B cell (primary cell): ENCODE measurements around the gene SLC9A9. TPM values are rescaled to one million over a fixed set of nuclear protein-coding genes. Genes with fewer than 3 reads are reported as not detected.

Experiments used
- ATAC-seq: fragments of 200-7000 bp; cut with Tn5 transposase; one replicate; pipeline ENCODE4 v1.10.0; 2021; ENCODE audit warnings: low read depth, mild to moderate bottlenecking, moderate number of reproducible peaks, moderate library complexity
- CTCF ChIA-PET: fragments of 350-600 bp; sonication (Branson Sonifier 250); formaldehyde crosslinking; loops from one replicate; lab custom pipeline; 2021; ENCODE audit warnings: antibody characterized with exemption, inconsistent platforms; lab: Charles Lee
- POLR2A ChIA-PET: fragments of 350-600 bp; sonication (Branson Sonifier 250); formaldehyde crosslinking; loops from one replicate; lab custom pipeline; 2021; ENCODE audit warnings: antibody characterized with exemption; lab: Charles Lee
- DNase-seq: peaks from one replicate; pipeline ENCODE4 v3.0.0; 2013
- H2AFZ ChIP-seq: 2 replicates; pipeline ENCODE4 v1.6.1; 2012; ENCODE audit warnings: mild to moderate bottlenecking, low read depth, low read length; ENCODE audit not compliant: insufficient read depth, poor library complexity, severe bottlenecking
- H3K27ac ChIP-seq, 2 donors: 1 replicate in 1 of 2; 2 replicates in 1 of 2; pipeline ENCODE4 v1.5.1; 2012 to 2013; ENCODE audit warnings: low read length in 2 of 2, mild to moderate bottlenecking in 2 of 2, moderate library complexity in 1 of 2
- H3K27me3 ChIP-seq, 4 experiments: fragments of 200-600 bp in 1 of 4; sonication (generic) in 1 of 4; replicated peaks in 1 of 4; 1 replicate in 2 of 4; 2 replicates in 2 of 4; pipeline versions ENCODE4 v1.6.1 to v1.7.0; 2013 to 2016; ENCODE audit warnings: low read length in 3 of 4, mild to moderate bottlenecking in 2 of 4, mixed read lengths in 1 of 4, moderate library complexity in 1 of 4; ENCODE audit not compliant: insufficient read depth in 4 of 4, control insufficient read depth in 3 of 4; ENCODE audit errors: control extremely low read depth in 1 of 4
- H3K36me3 ChIP-seq, 2 experiments: replicated peaks in 1 of 2; 1 replicate in 1 of 2; 2 replicates in 1 of 2; pipeline versions ENCODE4 v1.6.1 to v1.7.1; 2013; ENCODE audit warnings: low read length in 1 of 2; ENCODE audit not compliant: insufficient read depth in 2 of 2, control insufficient read depth in 1 of 2; ENCODE audit errors: control extremely low read depth in 1 of 2, extremely low read depth in 1 of 2
- H3K4me1 ChIP-seq, 2 donors: fragments of 200-600 bp in 1 of 2; sonication (generic) in 1 of 2; 1 replicate in 1 of 2; 2 replicates in 1 of 2; pipeline versions ENCODE4 v1.5.1 to v1.6.1; 2013 to 2017; ENCODE audit warnings: low read length in 2 of 2; ENCODE audit not compliant: control insufficient read depth in 2 of 2, insufficient read depth in 2 of 2
- H3K4me2 ChIP-seq: replicated peaks from 2 replicates; pipeline ENCODE3; 2012; ENCODE audit warnings: mild to moderate bottlenecking, low read depth, low read length; ENCODE audit not compliant: poor library complexity, severe bottlenecking
- H3K4me3 ChIP-seq, 5 experiments: fragments of 200-600 bp in 1 of 5; sonication (generic) in 1 of 5; 1 replicate in 3 of 5; 2 replicates in 2 of 5; pipeline versions ENCODE4 v1.5.1 to v1.7.0; 2011 to 2016; ENCODE audit warnings: low read length in 4 of 5, mild to moderate bottlenecking in 4 of 5, low read depth in 2 of 5, control low read depth in 1 of 5, moderate library complexity in 1 of 5; ENCODE audit not compliant: insufficient read depth in 1 of 5; ENCODE audit errors: control extremely low read depth in 1 of 5, extremely low read depth in 1 of 5
- H3K79me2 ChIP-seq: fragments of 200-600 bp; sonication (generic); one replicate; pipeline ENCODE4 v1.6.0; 2016; ENCODE audit warnings: low read length; ENCODE audit not compliant: control insufficient read depth, insufficient read depth
- H3K9ac ChIP-seq: fragments of 200-600 bp; sonication (generic); 2 replicates; pipeline ENCODE4 v1.6.1; 2017; ENCODE audit warnings: mild to moderate bottlenecking, low read length, moderate library complexity
- H3K9me3 ChIP-seq, 3 donors: one replicate each; pipeline versions ENCODE4 v1.6.1 to v1.7.1; 2013; ENCODE audit warnings: low read length in 2 of 3; ENCODE audit not compliant: control insufficient read depth in 2 of 3, insufficient read depth in 1 of 3; ENCODE audit errors: control extremely low read depth in 1 of 3
- H4K20me1 ChIP-seq: 2 replicates; pipeline ENCODE4 v1.6.0; 2012; ENCODE audit warnings: mild to moderate bottlenecking, low read length; ENCODE audit not compliant: insufficient read depth, control insufficient read depth, poor library complexity, severe bottlenecking
- H3K27ac Mint-ChIP-seq: one replicate; pipeline ENCODE4 v1.8.0; 2021; ENCODE audit warnings: mixed read lengths
- H3K27me3 Mint-ChIP-seq: one replicate; pipeline ENCODE4 v1.8.0; 2021; ENCODE audit warnings: mixed read lengths
- H3K4me1 Mint-ChIP-seq: one replicate; pipeline ENCODE4 v1.8.0; 2021; ENCODE audit warnings: mixed read lengths
- H3K4me3 Mint-ChIP-seq: one replicate; pipeline ENCODE4 v1.8.0; 2021; ENCODE audit warnings: mixed read lengths
- H3K9me3 Mint-ChIP-seq: one replicate; pipeline ENCODE4 v1.8.0; 2022; ENCODE audit warnings: mixed read lengths; ENCODE audit not compliant: insufficient read depth
- CTCF ChIP-seq: fragments of 200-600 bp; IDR thresholded peaks from one replicate; pipeline ENCODE4 v1.8.0; 2022; ENCODE audit warnings: antibody characterized with exemption, mild to moderate bottlenecking
- EZH2 ChIP-seq: IDR thresholded peaks from 2 replicates; pipeline ENCODE4 v1.6.1; 2012; ENCODE audit warnings: borderline replicate concordance, low read depth, mild to moderate bottlenecking, moderate library complexity, low read length; ENCODE audit not compliant: insufficient read depth, poor library complexity, severe bottlenecking
- WGBS: methylation state at CpG from one replicate; pipeline ENCODE4 v1.1.5; 2013; ENCODE audit warnings: missing lambda C conversion rate; ENCODE audit not compliant: insufficient coverage; 5-methylcytosine and 5-hydroxymethylcytosine counted together
- intact Hi-C: fragments of 100-400 bp; cut with micrococcal nuclease; formaldehyde crosslinking; loops from one replicate; pipeline ENCODE4 v1.10.0; 2022
- polyA plus RNA-seq: library from polyadenylated mRNA; depleted of rRNA; stranded (reverse); fragments of >200 nt; gene quantifications from 2 replicates; pipeline ENCODE4 v1.2.3, GENCODE V29; 2012
- total RNA-seq, 2 donors: library from RNA; stranded (reverse); fragments of 120-200 nt in 1 of 2; gene quantifications; 1 replicate in 1 of 2; 2 replicates in 1 of 2; pipeline versions ENCODE4 v1.2.3 to v1.2.4, GENCODE V29; 2013 to 2022

The SLC9A9 gene
- total and polyA plus RNA-seq, 2 donors (not counting 1 experiment from before 2014, with no cell fraction given) = 7.7 to 17.3 TPM

- Mint-ChIP-seq H3K27me3 (no peaks in the 10 kb centered on the region), H3K4me1 (peaks cover 15% of the 10 kb centered on the region), H3K9me3 (peaks cover 2% of the 10 kb centered on the region), H3K4me3 (no peak overlapping the region), H3K27ac (no peak overlapping the region)
- Histone ChIP-seq H4K20me1 (no peaks in the 10 kb centered on the region), H3K4me1 (peaks cover 13% of the 10 kb centered on the region in 2 donors), H3K9ac (no peak overlapping the region), H3K36me3 (no peaks in the 10 kb centered on the region), H3K9me3 (peaks cover 0 to 3% (median 0%) of the 10 kb centered on the region in 3 donors), H3K27me3 (no peaks in the 10 kb centered on the region), H2AFZ (no peak overlapping the region), H3K27ac (no peak overlapping the region), H3K79me2 (no peaks in the 10 kb centered on the region), H3K4me3 (no peak overlapping the region), H3K4me2 (no peak overlapping the region)
- ATAC-seq (no peak), DNase-seq (no peak)
- ChIA-PET CTCF (no interaction called here), POLR2A (no interaction called here)
- TF ChIP-seq CTCF = no peak
- no peak for TF ChIP-seq EZH2
- WGBS = no CpG with 5 or more reads among the region's 1 CpG
- intact Hi-C loops = no loop called here
Measured at GRCh38 chr3:143234526-143234925, 613.7 kb downstream of the SLC9A9 start.

- POLR2A ChIA-PET = no interaction called here
- 100% methylated on average over 1 of the region's 1 CpG for WGBS
- H3K27ac Mint-ChIP-seq = no peak overlapping the region
Measured at GRCh38 chr3:143232981-143233380, 615.3 kb downstream of the SLC9A9 start.

More at GRCh38 chr3:143232981-143233380, 615.3 kb downstream of the SLC9A9 start:
- Histone ChIP-seq H3K79me2 (no peaks in the 10 kb centered on the region), H3K4me2 (no peak overlapping the region), H3K27ac (no peak overlapping the region), H3K4me1 (peaks cover 13% of the 10 kb centered on the region in 2 donors), H3K4me3 (no peak overlapping the region), H3K36me3 (no peaks in the 10 kb centered on the region), H3K9ac (no peak overlapping the region), H3K27me3 (no peaks in the 10 kb centered on the region), H3K9me3 (peaks cover 0 to 3% (median 0%) of the 10 kb centered on the region in 3 donors), H2AFZ (no peak overlapping the region), H4K20me1 (no peaks in the 10 kb centered on the region)
- intact Hi-C loops = no loop called here
- ATAC-seq (no peak), DNase-seq (no peak)
- no peak for TF ChIP-seq CTCF
- no peak for TF ChIP-seq EZH2
- Mint-ChIP-seq H3K4me3 (no peak overlapping the region), H3K27me3 (no peaks in the 10 kb centered on the region), H3K4me1 (peaks cover 15% of the 10 kb centered on the region), H3K9me3 (peaks cover 2% of the 10 kb centered on the region)
- CTCF ChIA-PET = interaction anchor here (1.7 kb wide), 1 partner anchor 15 kb away, joined by 6 read pairs; no protein-coding TSS in a partner anchor
